Measurements from ENCODE around the gene C16orf78.

The C16orf78 gene

DNA sequence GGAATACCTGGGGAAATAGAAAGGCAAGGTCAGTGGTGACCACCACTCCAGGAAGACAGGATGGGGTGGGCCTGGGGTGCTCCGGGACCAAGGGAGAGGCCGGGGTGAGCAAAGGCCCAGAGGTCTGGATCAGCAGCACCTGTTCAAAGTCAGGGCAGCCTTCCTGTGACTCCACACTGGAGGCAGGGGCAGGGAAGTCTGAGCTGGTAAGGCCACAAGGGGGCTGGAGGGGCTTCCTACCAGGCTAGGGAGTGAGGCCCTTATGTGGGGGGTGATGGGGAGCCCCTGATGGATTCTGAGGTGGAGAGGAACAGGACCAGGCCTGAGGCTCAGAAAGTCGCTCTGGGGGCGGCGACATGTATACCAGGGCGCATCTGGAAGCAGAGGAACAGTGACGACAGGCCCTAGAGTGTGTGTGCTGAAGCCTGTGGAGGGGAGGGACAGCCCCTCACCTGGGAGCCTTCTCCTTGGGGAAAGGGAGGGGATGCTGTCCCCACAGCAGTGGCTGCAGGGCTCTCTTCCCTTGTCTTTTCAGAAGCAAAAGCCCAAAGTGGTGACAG, 3.7 kb downstream of the C16orf78 start:
- no peak overlapping the region for H2BK120ac ChIP-seq (ENCODE audit: insufficient read depth, low read length, poor library complexity)
- H3K79me1 ChIP-seq (ENCODE audit: low read length): no peaks in the 10 kb centered on the region
- no peak overlapping the region for H2BK12ac ChIP-seq (ENCODE audit: low read length)
- no peak overlapping the region for H4K91ac ChIP-seq (ENCODE audit: low read depth, low read length)
- H3K36me3 ChIP-seq (ENCODE audit: control insufficient read depth in 1 of 2, insufficient read depth in 2 of 2, low read length in 2 of 2): no peaks in the 10 kb centered on the region
- DNase-seq: no peak
- no CpG with 5 or more reads among the region's 7 CpGs for WGBS (ENCODE audit: extremely low coverage, insufficient coverage, insufficient read length)
- no peak overlapping the region for H3K4ac ChIP-seq (ENCODE audit: low read depth, low read length)
- H3K18ac ChIP-seq (ENCODE audit: low read length): no peak overlapping the region
- H4K12ac ChIP-seq (ENCODE audit: low read depth, low read length): no peak overlapping the region
- no peak overlapping the region for H3K27ac ChIP-seq (ENCODE audit: low read depth, low read length)
- no peak overlapping the region for H2AFZ ChIP-seq (ENCODE audit: insufficient read depth, low read length, poor library complexity)
- H2BK5ac ChIP-seq (ENCODE audit: low read depth, low read length, poor library complexity): no peak overlapping the region
- no peak overlapping the region for H4K8ac ChIP-seq (ENCODE audit: low read depth, low read length)
- H3K4me3 ChIP-seq (ENCODE audit: low read depth, low read length): no peak overlapping the region
- no peaks in the 10 kb centered on the region for H3K79me2 ChIP-seq (ENCODE audit: control insufficient read depth, insufficient read depth, low read length, poor library complexity)
- no peak overlapping the region for H2AK5ac ChIP-seq (ENCODE audit: low read length)
- no peak overlapping the region for H3K4me2 ChIP-seq (ENCODE audit: low read length)
- no peaks in the 10 kb centered on the region for H3K4me1 ChIP-seq (ENCODE audit: control insufficient read depth in 1 of 2, insufficient read depth in 2 of 2, low read length in 2 of 2)
- peaks cover 2% of the 10 kb centered on the region for H3K9me3 ChIP-seq (ENCODE audit: insufficient read depth, low read depth, low read length)
- no peak overlapping the region for H3K23ac ChIP-seq (ENCODE audit: low read length)
- H3K27me3 ChIP-seq (ENCODE audit: insufficient read depth, low read length): no peaks in the 10 kb centered on the region
- no peak overlapping the region for H3K14ac ChIP-seq (ENCODE audit: low read length)
- no peak overlapping the region for H3K9ac ChIP-seq (ENCODE audit: low read length)

DNA sequence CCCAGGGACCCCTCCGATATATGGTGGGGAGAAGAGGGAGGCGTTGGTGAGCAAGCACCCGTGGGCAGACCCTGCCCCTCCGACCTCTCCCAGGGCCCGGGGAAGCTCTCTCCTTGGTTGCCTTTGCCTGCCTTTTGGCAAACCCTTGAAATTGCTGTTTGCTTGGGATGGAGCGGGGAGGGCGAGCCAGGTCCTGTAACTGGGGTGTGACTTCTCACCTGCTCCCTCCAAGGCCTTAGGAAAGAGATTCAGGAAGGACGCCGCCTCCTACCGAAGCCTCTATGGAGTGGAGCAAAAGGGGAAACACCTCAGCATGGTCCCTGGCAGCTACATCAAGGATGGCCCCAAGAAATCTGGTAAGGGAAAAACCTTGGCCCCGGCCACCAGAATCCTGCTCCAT, 4.6 kb downstream of the C16orf78 start:
- Histone ChIP-seq H2BK5ac (ENCODE audit: low read depth, low read length, poor library complexity) (no peak overlapping the region), H3K18ac (ENCODE audit: low read length) (no peak overlapping the region)

DNA sequence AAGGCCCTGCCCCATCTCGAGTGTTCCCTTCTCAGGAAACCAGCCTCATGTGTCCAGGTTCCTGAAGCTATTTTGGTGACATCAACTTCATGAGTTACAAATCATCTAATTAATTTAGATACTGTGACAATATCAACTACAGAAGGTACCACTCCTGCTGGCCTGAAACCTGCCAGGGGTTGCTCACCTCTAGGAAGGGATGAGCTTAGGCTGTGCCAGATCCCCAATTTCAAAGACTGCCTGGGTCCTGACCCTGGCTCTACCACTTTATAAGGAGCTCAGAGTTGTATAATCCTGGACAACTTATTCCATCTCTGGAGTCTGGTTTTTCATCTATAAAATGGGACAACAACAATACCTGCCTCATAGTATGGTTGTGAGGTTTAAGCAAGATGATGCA, 5.2 kb downstream of the C16orf78 start:
- H3K14ac ChIP-seq (ENCODE audit: low read length): no peak overlapping the region
- no peak overlapping the region for H3K4ac ChIP-seq (ENCODE audit: low read depth, low read length)
- H3K27me3 ChIP-seq (ENCODE audit: insufficient read depth, low read length): no peaks in the 10 kb centered on the region
- WGBS (ENCODE audit: extremely low coverage, insufficient coverage, insufficient read length): no CpG with 5 or more reads among the region's 1 CpG
- no peak overlapping the region for H2AFZ ChIP-seq (ENCODE audit: insufficient read depth, low read length, poor library complexity)
- no peaks in the 10 kb centered on the region for H3K4me1 ChIP-seq (ENCODE audit: control insufficient read depth in 1 of 2, insufficient read depth in 2 of 2, low read length in 2 of 2)
- no peak overlapping the region for H2BK12ac ChIP-seq (ENCODE audit: low read length)
- H2AK5ac ChIP-seq (ENCODE audit: low read length): no peak overlapping the region
- H4K91ac ChIP-seq (ENCODE audit: low read depth, low read length): no peak overlapping the region
- no peak overlapping the region for H2BK120ac ChIP-seq (ENCODE audit: insufficient read depth, low read length, poor library complexity)
- H3K9ac ChIP-seq (ENCODE audit: low read length): no peak overlapping the region
- H4K8ac ChIP-seq (ENCODE audit: low read depth, low read length): no peak overlapping the region
- H3K9me3 ChIP-seq (ENCODE audit: insufficient read depth, low read depth, low read length): no peaks in the 10 kb centered on the region
- H3K79me1 ChIP-seq (ENCODE audit: low read length): no peaks in the 10 kb centered on the region
- H4K12ac ChIP-seq (ENCODE audit: low read depth, low read length): no peak overlapping the region
- H3K79me2 ChIP-seq (ENCODE audit: control insufficient read depth, insufficient read depth, low read length, poor library complexity): no peaks in the 10 kb centered on the region
- H3K27ac ChIP-seq (ENCODE audit: low read depth, low read length): no peak overlapping the region
- H3K4me3 ChIP-seq (ENCODE audit: low read depth, low read length): no peak overlapping the region
- no peaks in the 10 kb centered on the region for H3K36me3 ChIP-seq (ENCODE audit: control insufficient read depth in 1 of 2, insufficient read depth in 2 of 2, low read length in 2 of 2)
- no peak for DNase-seq
- no peak overlapping the region for H3K4me2 ChIP-seq (ENCODE audit: low read length)
- H2BK5ac ChIP-seq (ENCODE audit: low read depth, low read length, poor library complexity): no peak overlapping the region
- H3K18ac ChIP-seq (ENCODE audit: low read length): no peak overlapping the region
- no peak overlapping the region for H3K23ac ChIP-seq (ENCODE audit: low read length)

More for the DNA sequence above, 4.6 kb downstream of the C16orf78 start:
- Histone ChIP-seq H3K4ac (ENCODE audit: low read depth, low read length) (no peak overlapping the region), H3K9me3 (ENCODE audit: insufficient read depth, low read depth, low read length) (peaks cover 2% of the 10 kb centered on the region), H4K91ac (ENCODE audit: low read depth, low read length) (no peak overlapping the region), H2BK120ac (ENCODE audit: insufficient read depth, low read length, poor library complexity) (no peak overlapping the region), H2AFZ (ENCODE audit: insufficient read depth, low read length, poor library complexity) (no peak overlapping the region), H3K4me2 (ENCODE audit: low read length) (no peak overlapping the region), H3K36me3 (ENCODE audit: control insufficient read depth in 1 of 2, insufficient read depth in 2 of 2, low read length in 2 of 2) (no peaks in the 10 kb centered on the region), H2AK5ac (ENCODE audit: low read length) (no peak overlapping the region), H3K4me1 (ENCODE audit: control insufficient read depth in 1 of 2, insufficient read depth in 2 of 2, low read length in 2 of 2) (no peaks in the 10 kb centered on the region), H4K12ac (ENCODE audit: low read depth, low read length) (no peak overlapping the region), H3K23ac (ENCODE audit: low read length) (no peak overlapping the region), H4K8ac (ENCODE audit: low read depth, low read length) (no peak overlapping the region), H3K14ac (ENCODE audit: low read length) (no peak overlapping the region), H3K79me2 (ENCODE audit: control insufficient read depth, insufficient read depth, low read length, poor library complexity) (no peaks in the 10 kb centered on the region), H3K79me1 (ENCODE audit: low read length) (no peaks in the 10 kb centered on the region), H3K27me3 (ENCODE audit: insufficient read depth, low read length) (no peaks in the 10 kb centered on the region), H2BK12ac (ENCODE audit: low read length) (no peak overlapping the region), H3K4me3 (ENCODE audit: low read depth, low read length) (no peak overlapping the region), H3K9ac (ENCODE audit: low read length) (no peak overlapping the region), H3K27ac (ENCODE audit: low read depth, low read length) (no peak overlapping the region)
- no CpG with 5 or more reads among the region's 11 CpGs for WGBS (ENCODE audit: extremely low coverage, insufficient coverage, insufficient read length)
- no peak for DNase-seq

DNA sequence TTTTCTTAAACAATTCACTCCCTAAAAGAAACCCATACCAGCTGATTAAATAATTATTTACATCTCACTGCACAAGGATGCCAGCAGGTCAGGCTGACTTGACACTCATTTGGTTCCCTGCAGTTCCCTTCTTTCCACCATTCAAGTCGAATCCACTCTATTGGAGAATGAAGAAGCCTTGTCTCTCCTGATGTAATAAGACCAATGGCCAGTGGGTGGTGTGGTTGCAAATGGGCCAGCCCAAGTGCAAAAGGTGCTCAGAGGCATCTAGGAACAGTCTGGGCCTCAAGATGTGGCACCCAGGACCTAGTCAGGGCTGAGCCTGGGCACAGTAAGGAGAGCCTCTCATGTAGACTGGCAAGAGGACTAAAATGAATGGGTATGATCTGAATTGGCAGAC, 9.3 kb downstream of the C16orf78 start:
- H4K91ac ChIP-seq (ENCODE audit: low read depth, low read length): no peak overlapping the region
- no peak overlapping the region for H3K4me2 ChIP-seq (ENCODE audit: low read length)
- no peaks in the 10 kb centered on the region for H3K79me1 ChIP-seq (ENCODE audit: low read length)
- no peak overlapping the region for H2AK5ac ChIP-seq (ENCODE audit: low read length)
- no peaks in the 10 kb centered on the region for H3K4me1 ChIP-seq (ENCODE audit: control insufficient read depth in 1 of 2, insufficient read depth in 2 of 2, low read length in 2 of 2)
- H3K9ac ChIP-seq (ENCODE audit: low read length): no peak overlapping the region
- H3K18ac ChIP-seq (ENCODE audit: low read length): no peak overlapping the region
- no peak overlapping the region for H2AFZ ChIP-seq (ENCODE audit: insufficient read depth, low read length, poor library complexity)
- H3K23ac ChIP-seq (ENCODE audit: low read length): no peak overlapping the region
- no peak overlapping the region for H2BK5ac ChIP-seq (ENCODE audit: low read depth, low read length, poor library complexity)
- no CpG with 5 or more reads among the region's 1 CpG for WGBS (ENCODE audit: extremely low coverage, insufficient coverage, insufficient read length)
- H3K9me3 ChIP-seq (ENCODE audit: insufficient read depth, low read depth, low read length): no peaks in the 10 kb centered on the region
- H2BK12ac ChIP-seq (ENCODE audit: low read length): no peak overlapping the region
- no peak overlapping the region for H3K4ac ChIP-seq (ENCODE audit: low read depth, low read length)
- H3K27me3 ChIP-seq (ENCODE audit: insufficient read depth, low read length): no peaks in the 10 kb centered on the region
- DNase-seq: peak in 1 of 2 donors; percentile 26
- H3K4me3 ChIP-seq (ENCODE audit: low read depth, low read length): no peak overlapping the region
- H3K36me3 ChIP-seq (ENCODE audit: control insufficient read depth in 1 of 2, insufficient read depth in 2 of 2, low read length in 2 of 2): no peaks in the 10 kb centered on the region
- no peaks in the 10 kb centered on the region for H3K79me2 ChIP-seq (ENCODE audit: control insufficient read depth, insufficient read depth, low read length, poor library complexity)
- H2BK120ac ChIP-seq (ENCODE audit: insufficient read depth, low read length, poor library complexity): no peak overlapping the region
- H4K8ac ChIP-seq (ENCODE audit: low read depth, low read length): no peak overlapping the region
- no peak overlapping the region for H4K12ac ChIP-seq (ENCODE audit: low read depth, low read length)
- no peak overlapping the region for H3K27ac ChIP-seq (ENCODE audit: low read depth, low read length)
- no peak overlapping the region for H3K14ac ChIP-seq (ENCODE audit: low read length)
